Measurements from ENCODE around the gene ADGRE3.
"Not testable (repeated sequence)": the region's sequence is repeated elsewhere in the genome, so short reads cannot be mapped to it uniquely, and the experiment has no call there.

Gene ADGRE3

DNA sequence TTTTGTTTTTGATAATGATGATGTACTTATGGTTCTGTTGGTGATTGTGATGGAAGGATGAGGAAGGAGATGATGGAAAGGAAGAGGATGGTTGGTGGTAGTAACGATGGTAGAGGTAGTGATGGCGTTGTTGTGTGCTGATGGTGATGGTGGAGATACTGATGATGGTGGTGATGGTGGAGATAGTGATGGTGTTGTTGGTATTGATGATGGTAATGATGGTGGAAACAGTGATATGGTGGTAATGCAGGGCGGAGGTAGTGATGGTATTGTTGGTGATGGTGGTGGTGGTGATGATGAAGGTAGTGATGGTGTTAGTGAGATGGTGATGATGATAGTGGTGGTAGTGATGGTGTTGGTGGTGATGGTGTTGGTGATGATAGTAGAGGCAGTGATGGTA, 79.1 kb downstream of the ADGRE3 start:
- no peak for DNase-seq (ENCODE audit: low read depth in 2 of 2)

DNA sequence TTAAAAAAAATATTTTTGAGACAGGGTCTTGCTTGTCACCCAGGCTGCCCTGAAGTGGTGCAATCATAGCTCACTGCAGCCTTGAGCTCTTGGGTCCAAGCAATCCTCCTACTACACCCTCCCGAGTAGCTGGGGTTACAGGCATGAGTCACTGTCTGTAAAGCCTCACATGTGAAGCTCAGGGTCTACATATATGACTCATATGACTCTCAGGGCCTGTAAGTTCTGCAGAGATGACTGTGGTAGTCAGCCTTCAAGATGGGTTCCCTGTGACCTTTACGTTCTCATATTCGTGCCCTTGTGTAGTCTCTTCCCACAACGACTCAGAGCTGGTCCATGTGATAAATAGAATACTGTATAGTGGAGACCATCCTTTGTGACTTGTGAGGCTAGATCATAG, 85.2 kb downstream of the ADGRE3 start:
- DNase-seq (ENCODE audit: low read depth in 2 of 2): not testable (repeated sequence)

DNA sequence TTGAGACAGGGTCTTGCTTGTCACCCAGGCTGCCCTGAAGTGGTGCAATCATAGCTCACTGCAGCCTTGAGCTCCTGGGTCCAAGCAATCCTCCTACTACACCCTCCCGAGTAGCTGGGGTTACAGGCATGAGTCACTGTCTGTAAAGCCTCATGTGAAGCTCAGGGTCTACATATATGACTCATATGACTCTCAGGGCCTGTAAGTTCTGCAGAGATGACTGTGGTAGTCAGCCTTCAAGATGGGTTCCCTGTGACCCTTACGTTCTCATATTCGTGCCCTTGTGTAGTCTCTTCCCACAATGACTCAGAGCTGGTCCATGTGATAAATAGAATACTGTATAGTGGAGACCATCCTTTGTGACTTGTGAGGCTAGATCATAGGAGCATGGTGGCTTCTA, 89.5 kb downstream of the ADGRE3 start:
- DNase-seq (ENCODE audit: low read depth in 2 of 2): peak in 1 of 2 experiments; percentile 22

DNA sequence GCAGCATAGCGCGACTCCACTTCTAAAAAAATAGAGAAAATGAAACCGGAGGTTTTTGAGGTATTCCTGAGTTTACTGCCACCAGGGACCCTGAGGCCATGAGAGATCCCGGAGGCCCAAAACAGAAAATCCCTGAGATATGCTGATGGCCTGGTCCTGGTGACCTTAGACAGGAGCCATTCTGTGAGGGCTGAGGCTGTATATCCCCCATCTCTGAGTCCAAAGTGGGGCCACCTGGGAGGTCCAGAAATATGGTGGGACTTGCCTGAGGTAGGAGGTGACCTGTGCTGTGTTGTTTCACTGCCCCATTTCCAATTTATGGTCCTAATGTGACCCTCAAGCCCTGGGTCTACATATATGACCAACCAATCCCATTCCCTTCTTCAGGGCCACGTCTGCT, 90.3 kb downstream of the ADGRE3 start:
- not testable (repeated sequence) for DNase-seq (ENCODE audit: low read depth in 2 of 2)

DNA sequence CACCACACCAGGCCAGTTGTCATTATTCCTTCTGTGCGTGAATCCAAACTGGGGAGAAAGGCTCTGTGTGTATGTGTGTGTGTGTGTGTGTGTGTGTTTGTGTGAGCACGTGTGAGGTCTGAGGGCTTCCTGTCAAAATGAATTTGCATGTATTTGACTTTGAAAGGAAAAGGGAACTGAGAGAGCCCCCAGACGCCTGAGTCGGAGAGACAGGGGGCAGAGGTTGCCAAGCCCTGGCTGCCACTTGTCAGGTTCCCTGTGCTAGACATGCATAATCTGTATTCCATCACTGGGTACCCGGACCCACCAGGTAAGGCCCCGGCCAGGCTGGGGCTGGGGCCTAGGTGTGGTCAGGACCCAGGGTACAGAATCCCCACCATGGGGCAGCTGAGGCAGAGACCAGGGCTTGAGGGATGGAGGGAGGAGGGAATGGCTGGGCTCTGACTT, 91.7 kb downstream of the ADGRE3 start, which contains the start of gene CLEC17A:
TSS of gene CLEC17A (plus strand) at position 191 of the 447 bp plus-strand sequence. CDS start at position 268, 77 bp downstream.
- no peak for DNase-seq (ENCODE audit: low read depth in 2 of 2)

DNA sequence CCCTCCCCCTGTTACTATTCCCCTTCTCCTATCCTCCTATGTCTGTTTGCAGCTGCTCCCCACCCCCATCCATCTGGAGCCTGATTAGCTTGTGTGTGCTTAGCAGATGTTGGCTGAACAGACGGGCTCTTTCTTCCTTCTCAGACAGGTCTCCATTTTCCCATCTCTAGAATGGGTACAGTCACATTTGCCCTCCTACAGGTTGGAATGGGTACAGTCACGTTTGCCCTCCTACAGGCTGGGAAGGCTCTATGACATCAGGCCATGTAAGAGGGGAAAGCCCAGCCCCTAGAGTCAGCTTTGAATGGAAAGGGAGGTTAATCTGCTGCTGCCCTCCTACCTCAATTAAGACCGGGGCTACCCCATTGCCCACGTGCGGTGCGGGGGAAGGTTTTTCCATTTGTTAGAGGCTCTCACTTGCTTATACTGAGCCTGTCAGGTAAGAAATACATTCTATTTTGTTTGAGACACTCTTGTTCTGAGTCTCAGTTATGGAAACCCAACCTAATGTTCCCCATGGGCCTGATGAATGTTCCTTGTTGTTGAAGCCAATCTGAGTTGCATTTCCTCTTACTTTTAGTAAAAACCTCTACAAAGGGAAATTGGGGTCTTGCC, 93.9 kb downstream of the ADGRE3 start:
- peak; percentile 31 to 64 for DNase-seq (ENCODE audit: low read depth in 2 of 2)

DNA sequence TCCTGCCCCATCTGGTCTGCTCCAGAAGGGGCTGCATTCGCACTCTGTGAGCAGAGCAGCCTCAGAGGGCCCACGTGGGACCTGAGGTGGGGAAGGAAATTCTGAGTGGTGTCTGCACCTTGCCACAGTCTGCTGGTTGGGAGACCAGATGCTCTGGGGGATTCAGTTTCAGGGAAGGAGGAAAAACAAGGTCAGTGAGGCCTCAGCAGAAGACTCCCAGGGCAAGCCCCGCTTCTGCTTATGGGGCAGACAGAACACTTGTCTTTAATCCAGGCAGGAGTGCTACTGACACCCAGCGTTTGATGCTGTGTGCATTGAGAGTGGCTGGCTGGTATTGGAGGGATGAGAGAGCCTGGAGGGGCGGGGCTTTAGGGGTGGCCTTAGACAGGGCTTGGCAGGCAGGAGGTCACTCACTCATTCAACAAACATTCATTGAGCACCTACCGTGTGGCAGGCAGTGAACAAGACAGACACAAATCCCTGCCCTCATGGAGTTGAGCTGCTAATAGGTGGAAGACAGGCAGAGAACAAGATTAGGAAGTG, 96.7 kb downstream of the ADGRE3 start:
- no peak for DNase-seq (ENCODE audit: low read depth in 2 of 2)

DNA sequence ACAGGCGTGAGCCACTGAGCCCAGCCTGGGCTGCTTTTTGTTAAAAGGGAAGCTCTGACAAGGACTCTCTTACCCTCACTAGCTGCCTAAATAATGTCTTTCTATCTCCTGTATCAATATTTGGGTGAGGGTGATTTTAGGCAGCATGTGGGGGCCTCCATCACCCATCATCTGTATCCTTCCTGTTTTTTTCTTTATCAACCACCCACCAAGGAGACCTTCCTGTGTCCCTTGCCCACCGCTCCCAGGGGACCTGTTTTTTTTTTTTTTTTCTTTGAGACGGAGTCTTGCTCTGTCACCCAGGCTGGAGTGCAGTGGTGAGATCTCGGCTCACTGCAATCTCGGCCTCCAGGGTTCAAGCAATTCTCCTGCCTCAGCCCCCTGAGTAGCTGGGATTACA, 97.4 kb downstream of the ADGRE3 start:
- no peak for DNase-seq (ENCODE audit: low read depth in 2 of 2)

DNA sequence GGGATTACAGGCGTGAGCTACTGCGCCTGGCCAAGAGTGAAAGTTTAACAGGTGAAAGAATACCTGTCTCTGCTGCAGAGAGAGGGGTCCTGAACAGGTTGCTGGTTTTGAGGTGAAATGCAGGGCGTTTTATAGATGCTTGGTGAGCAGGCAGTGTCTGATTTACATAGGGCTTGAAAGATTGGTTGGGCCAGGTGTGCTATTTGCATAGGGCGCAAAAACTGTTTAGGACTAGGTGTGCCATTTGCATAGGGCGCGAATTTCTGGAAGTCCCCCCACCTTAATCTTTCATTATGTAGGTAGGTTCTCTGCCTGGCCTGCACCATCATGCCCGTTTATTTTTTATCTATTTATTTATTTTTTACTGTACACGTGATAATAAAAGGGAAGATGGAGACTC, 98.3 kb downstream of the ADGRE3 start:
- DNase-seq (ENCODE audit: low read depth in 2 of 2): no peak

DNA sequence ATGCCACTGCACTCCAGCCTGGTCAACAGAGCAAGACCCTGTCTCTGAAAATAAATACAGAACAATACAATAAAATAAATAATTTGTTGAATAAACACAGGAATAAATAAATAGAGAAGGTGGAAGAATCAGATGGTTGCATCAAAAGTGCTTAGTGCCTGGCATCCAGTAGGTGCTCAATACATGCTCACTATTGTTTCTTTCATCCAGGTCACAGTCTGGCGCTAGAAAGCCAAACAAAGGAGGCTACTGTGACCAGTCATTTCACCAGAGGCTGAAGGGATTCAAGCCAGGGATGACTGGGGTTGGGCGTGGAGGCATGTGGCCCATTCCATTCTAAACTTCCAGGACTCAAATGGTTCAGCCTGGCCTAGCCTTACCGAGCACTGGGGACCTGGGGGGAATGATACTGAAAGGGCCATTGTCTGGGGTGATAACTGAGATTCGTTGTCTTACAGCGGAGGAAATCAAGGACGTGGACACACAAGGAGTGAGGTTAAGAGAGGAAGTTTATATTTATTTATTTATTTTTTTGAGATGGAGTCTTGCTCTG, 99.1 kb downstream of the ADGRE3 start:
- no peak for DNase-seq (ENCODE audit: low read depth in 2 of 2)

DNA sequence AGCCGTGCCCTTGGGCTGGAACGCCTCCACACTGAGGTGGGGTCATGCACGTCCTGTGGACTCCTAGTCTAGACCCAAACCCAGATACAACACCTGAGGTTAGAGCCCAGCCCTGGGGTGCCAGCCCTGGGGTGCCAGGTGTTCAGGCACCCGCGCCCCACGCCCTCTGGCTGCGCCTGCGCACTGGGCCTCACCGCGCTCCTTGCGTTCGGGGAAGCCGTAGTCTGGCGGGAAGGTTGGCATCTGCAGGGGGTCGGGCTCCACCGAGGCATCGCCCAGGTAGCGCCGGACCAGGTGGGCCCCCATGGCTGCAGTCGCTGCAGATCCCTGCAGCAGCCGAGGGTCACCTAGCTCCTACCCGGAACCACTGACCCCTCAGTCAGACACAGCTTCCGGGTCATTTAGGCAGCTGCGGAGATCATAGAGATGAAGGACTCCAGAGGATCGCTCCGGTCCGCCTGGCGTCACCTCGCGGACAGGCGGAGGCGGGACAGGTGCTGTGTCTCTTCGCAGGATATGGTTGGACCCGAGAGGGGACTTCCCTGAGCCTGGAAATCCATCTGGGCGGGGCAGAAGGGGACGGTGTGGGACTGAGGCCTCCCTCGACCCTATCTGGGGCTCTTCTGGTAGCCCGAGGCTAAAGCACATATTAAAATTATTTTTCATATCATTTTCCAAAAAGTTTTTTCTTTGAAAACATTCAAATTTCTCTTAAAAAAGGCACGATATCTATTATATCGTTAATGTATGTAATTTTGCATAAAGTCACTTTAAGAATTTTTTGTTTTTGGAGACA, 102.8 kb downstream of the ADGRE3 start, which contains the start of gene NDUFB7:
TSS of gene NDUFB7 (minus strand) at position 372 of the 796 bp plus-strand sequence. CDS start at position 306, 66 bp downstream.
- peak; percentile 80 to 85 for DNase-seq (ENCODE audit: low read depth in 2 of 2)

DNA sequence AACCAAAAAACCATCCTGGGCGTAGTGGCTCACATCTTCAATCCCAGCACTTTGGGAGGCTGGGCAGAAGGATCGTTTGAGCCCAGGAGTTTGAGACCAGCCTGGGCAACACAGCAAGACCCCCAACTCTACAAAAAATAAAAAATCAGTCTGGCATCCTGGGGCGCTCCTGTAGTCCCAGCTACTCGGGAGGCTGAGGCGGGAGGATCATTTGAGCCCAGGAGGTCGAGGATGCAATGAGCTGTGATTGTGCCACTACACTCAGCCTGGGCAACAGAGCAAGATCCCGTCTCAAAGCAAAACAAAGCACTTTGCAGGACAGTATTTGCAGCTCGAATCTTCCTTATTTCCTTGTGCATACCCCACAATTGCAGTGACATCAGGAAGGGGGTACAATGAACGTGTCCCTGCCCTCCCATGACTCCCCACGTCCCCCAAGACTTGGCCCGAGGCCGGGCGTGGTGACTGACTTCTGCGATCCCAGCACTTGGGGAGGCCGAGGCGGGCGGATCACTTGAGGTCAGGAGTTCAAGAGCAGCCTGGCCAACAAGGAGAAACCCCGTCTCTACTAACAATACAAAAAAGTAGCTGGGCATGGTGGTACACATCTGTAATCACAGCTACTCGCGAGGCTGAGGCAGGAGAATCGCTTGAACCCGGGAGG, 103.6 kb downstream of the ADGRE3 start:
- DNase-seq (ENCODE audit: low read depth in 2 of 2): no peak
